Activated T-helper 1 cell treated with anti-CD3 and anti-CD28 coated beads, Interleukin-12 subunit alpha, Interleukin-12 subunit beta, Interleukin-2, Interleukin-4 antibody, amounts not matched to agents 30 ng/mL and 10 ng/mL and 1 ng/mL, durations not matched to agents 14 hours and 24 hours and 36 hours (primary cell): ENCODE results near the gene AP2A1. TPM values are rescaled to one million over a fixed set of nuclear protein-coding genes. Genes with fewer than 3 reads are reported as not detected.
A peak's percentile ranks its signal among the peaks of the same experiment; 100 is the strongest.

Source experiments
- DNase-seq: peaks from one replicate; pipeline ENCODE4 v3.0.0; 2021; ENCODE audit warnings: low spot score
- H3K27ac Mint-ChIP-seq: one replicate; pipeline ENCODE4 v1.8.0; 2021; ENCODE audit warnings: mild to moderate bottlenecking, mixed read lengths
- H3K27me3 Mint-ChIP-seq: one replicate; pipeline ENCODE4 v1.8.0; 2022; ENCODE audit warnings: mild to moderate bottlenecking, moderate library complexity, mixed read lengths; ENCODE audit not compliant: insufficient read depth
- H3K36me3 Mint-ChIP-seq: one replicate; pipeline ENCODE4 v1.8.0; 2021; ENCODE audit warnings: low read depth, mixed read lengths
- H3K4me1 Mint-ChIP-seq: one replicate; pipeline ENCODE4 v1.8.0; 2021; ENCODE audit warnings: low read depth, mixed read lengths
- H3K4me3 Mint-ChIP-seq: one replicate; pipeline ENCODE4 v1.8.0; 2021; ENCODE audit warnings: mild to moderate bottlenecking, moderate library complexity, mixed read lengths
- H3K9me3 Mint-ChIP-seq: one replicate; pipeline ENCODE4 v1.8.0; 2021; ENCODE audit warnings: mixed read lengths
- intact Hi-C: fragments of 100-400 bp; cut with micrococcal nuclease; formaldehyde crosslinking; loops from one replicate; pipeline ENCODE4 v1.15.1; 2024
- total RNA-seq: library from RNA; stranded (reverse); gene quantifications from 2 replicates; pipeline ENCODE4 v1.2.3, GENCODE V29; 2022

AP2A1 gene
- total RNA-seq, 1 donor from 2014 or later, result 63.6 TPM

DNA sequence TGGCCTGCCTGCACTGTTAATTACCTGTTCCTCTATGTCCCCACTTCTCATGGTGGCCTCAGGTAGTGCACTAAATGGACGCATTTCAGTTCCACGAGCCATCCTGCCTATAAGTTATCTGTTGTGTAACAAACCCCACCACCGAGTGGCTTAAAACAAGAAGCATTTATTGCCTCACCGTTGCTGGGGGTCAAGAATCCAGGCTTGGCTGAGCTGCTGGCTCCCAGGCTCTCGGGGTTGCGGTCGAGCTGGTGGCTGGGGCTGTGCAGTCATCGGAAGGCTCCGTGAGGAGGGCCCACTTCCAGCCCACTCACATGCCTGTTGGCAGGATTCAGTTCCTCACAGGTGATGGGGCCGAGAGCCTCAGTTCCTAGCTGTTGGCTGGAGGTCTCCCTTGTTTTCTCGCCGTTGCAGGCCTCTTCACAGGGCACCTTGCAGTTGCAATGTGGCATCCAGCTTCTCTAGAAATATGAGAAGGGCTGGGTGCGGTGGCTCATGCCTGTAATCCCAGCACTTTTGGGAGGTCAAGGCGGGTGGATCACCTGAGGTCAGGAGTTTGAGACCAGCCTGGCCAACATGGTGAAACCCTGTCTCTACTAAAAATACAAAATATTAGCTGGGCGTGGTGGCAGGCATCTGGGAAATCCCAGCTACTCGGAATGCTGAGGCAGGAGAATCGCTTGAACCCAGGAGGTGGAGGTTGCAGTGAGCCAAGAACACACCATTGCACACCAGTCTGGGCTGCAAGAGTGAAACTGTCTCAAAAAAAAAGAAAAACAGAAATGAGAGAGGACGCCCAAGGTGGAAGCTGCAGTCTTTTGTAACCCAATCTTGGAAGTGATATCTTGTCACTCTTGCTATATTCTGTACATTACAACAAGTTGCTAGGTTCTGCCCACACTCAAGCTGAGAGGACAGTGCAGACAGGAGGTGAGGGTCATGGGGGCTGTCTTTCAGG is 77.6 kb downstream of the AP2A1 start:
- H3K4me3 Mint-ChIP-seq, result no peak overlapping the region
- no peak overlapping the region for H3K27ac Mint-ChIP-seq
- peaks cover 9% of the 10 kb centered on the region for H3K36me3 Mint-ChIP-seq
- DNase-seq, result no peak
- H3K9me3 Mint-ChIP-seq, result peaks cover 4% of the 10 kb centered on the region
- no peaks in the 10 kb centered on the region for H3K27me3 Mint-ChIP-seq
- intact Hi-C loops, result no loop called here
- H3K4me1 Mint-ChIP-seq, result peaks cover 15% of the 10 kb centered on the region

DNA sequence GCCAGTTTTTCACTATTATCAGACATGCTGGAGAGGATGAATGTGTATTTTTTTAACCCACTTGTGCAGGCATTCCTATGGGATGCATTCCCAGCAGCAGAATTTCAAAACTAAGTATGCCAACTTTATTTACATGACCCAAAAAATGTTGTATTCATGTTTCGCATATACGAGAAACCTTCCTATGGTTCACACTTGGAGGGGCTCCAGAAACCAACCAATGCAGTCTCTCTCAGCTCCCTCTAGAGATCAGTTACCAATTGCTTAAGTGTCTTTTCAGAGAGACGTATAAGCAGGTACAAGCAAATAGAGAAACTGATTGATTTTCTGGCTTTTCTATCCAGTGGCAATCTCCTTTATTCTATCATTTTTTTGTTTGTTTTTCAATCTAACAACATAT is 78.6 kb downstream of the AP2A1 start:
- H3K9me3 Mint-ChIP-seq, result peaks cover 4% of the 10 kb centered on the region
- DNase-seq, result no peak
- no peak overlapping the region for H3K27ac Mint-ChIP-seq

GRCh38 chr19:49846408-49846807 is 79.6 kb downstream of the AP2A1 start:
- H3K27me3 Mint-ChIP-seq, result no peaks in the 10 kb centered on the region
- peaks cover 23% of the 10 kb centered on the region for H3K4me1 Mint-ChIP-seq
- peaks cover 7% of the 10 kb centered on the region for H3K36me3 Mint-ChIP-seq
- H3K27ac Mint-ChIP-seq, result no peak overlapping the region
- DNase-seq, result no peak
- intact Hi-C loops, result no loop called here
- peaks cover 4% of the 10 kb centered on the region for H3K9me3 Mint-ChIP-seq
- no peak overlapping the region for H3K4me3 Mint-ChIP-seq

More for the DNA sequence above, 78.6 kb downstream of the AP2A1 start:
- intact Hi-C loops, result no loop called here
- Mint-ChIP-seq H3K36me3 (peaks cover 10% of the 10 kb centered on the region), H3K27me3 (no peaks in the 10 kb centered on the region), H3K4me3 (no peak overlapping the region), H3K4me1 (peaks cover 23% of the 10 kb centered on the region)

GRCh38 chr19:49847731-49848696 is 81.2 kb downstream of the AP2A1 start:
- H3K9me3 Mint-ChIP-seq, result peaks cover 4% of the 10 kb centered on the region
- peaks cover 7% of the 10 kb centered on the region for H3K36me3 Mint-ChIP-seq
- peaks cover 34% of the 10 kb centered on the region for H3K4me1 Mint-ChIP-seq
- H3K4me3 Mint-ChIP-seq, result no peak overlapping the region
- intact Hi-C loops, result no loop called here
- H3K27me3 Mint-ChIP-seq, result peaks cover 5% of the 10 kb centered on the region
- H3K27ac Mint-ChIP-seq, result peak overlapping the region; percentile 34
- no peak for DNase-seq

DNA sequence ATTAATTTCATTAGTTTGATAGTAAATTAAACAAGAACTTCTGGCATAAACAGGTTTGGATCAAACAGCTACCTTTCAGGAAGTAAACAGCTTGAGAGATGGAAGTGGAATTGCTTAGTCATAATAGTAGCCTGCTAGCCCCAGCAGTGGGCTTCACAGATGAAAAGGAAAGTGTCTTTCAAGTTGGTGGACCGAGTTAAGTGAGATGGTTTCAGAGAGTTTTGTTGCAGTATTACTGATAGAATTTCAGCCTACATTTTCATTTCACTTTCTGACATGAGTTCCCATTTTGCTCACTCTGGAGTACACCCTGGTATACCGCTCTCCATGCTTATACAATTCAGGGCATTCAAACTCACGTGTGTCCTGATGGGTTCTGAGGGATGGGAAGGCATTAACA is 82.1 kb downstream of the AP2A1 start:
- DNase-seq, result no peak
- peaks cover 7% of the 10 kb centered on the region for H3K36me3 Mint-ChIP-seq
- H3K27me3 Mint-ChIP-seq, result peaks cover 5% of the 10 kb centered on the region
- peaks cover 4% of the 10 kb centered on the region for H3K9me3 Mint-ChIP-seq
- H3K4me3 Mint-ChIP-seq, result peak overlapping the region; percentile 78
- intact Hi-C loops, result no loop called here
- H3K27ac Mint-ChIP-seq, result peak overlapping the region; percentile 62
- H3K4me1 Mint-ChIP-seq, result peaks cover 38% of the 10 kb centered on the region

GRCh38 chr19:49849433-49850220 is 82.8 kb downstream of the AP2A1 start:
- intact Hi-C loops, result loop anchor here (1.0 to 2.0 kb wide), 6 partner anchors 20 to 83 kb away; partner anchors contain the start of genes AKT1S1, IL4I1 and TBC1D17
- peaks cover 7% of the 10 kb centered on the region for H3K36me3 Mint-ChIP-seq
- H3K4me3 Mint-ChIP-seq, result peak overlapping the region; percentile 87
- H3K27me3 Mint-ChIP-seq, result peaks cover 5% of the 10 kb centered on the region
- DNase-seq, result no peak
- peaks cover 4% of the 10 kb centered on the region for H3K9me3 Mint-ChIP-seq
- peak overlapping the region; percentile 62 for H3K27ac Mint-ChIP-seq
- H3K4me1 Mint-ChIP-seq, result peaks cover 38% of the 10 kb centered on the region

- H3K4me1 Mint-ChIP-seq, result peaks cover 38% of the 10 kb centered on the region
- peaks cover 7% of the 10 kb centered on the region for H3K36me3 Mint-ChIP-seq
- no peak for DNase-seq
- intact Hi-C loops, result loop anchor here (1.0 to 2.0 kb wide), 6 partner anchors 19 to 84 kb away; partner anchors contain the start of genes AKT1S1, IL4I1 and TBC1D17
- peak overlapping the region; percentile 87 for H3K4me3 Mint-ChIP-seq
- H3K27ac Mint-ChIP-seq, result peak overlapping the region; percentile 92
- peaks cover 5% of the 10 kb centered on the region for H3K27me3 Mint-ChIP-seq
- peaks cover 4% of the 10 kb centered on the region for H3K9me3 Mint-ChIP-seq
These were observed 83.4 kb downstream of the AP2A1 start for GRCh38 chr19:49850221-49850486.

- peaks cover 4% of the 10 kb centered on the region for H3K9me3 Mint-ChIP-seq
- peaks cover 7% of the 10 kb centered on the region for H3K36me3 Mint-ChIP-seq
- H3K27ac Mint-ChIP-seq, result peak within 1 kb of the TSS; percentile 92
- DNase-seq, result peak; percentile 88
- intact Hi-C loops, result loop anchor here (1.0 to 2.0 kb wide), 6 partner anchors 19 to 84 kb away; partner anchors contain the start of genes AKT1S1, IL4I1 and TBC1D17
- H3K4me3 Mint-ChIP-seq, result peak within 1 kb of the TSS; percentile 89
- peaks cover 5% of the 10 kb centered on the region for H3K27me3 Mint-ChIP-seq
- H3K4me1 Mint-ChIP-seq, result peaks cover 38% of the 10 kb centered on the region
These were observed 83.9 kb downstream of the AP2A1 start, which contains the start of gene PTOV1 for GRCh38 chr19:49850487-49851342. Gene PTOV1 (plus strand): TSS chr19:49851159.

- intact Hi-C loops, result loop anchor here (2.0 kb wide), 1 partner anchor 45 kb away; the partner anchor contains the start of gene IL4I1
- no peak for DNase-seq
- peaks cover 7% of the 10 kb centered on the region for H3K36me3 Mint-ChIP-seq
- peaks cover 38% of the 10 kb centered on the region for H3K4me1 Mint-ChIP-seq
- peak overlapping the region; percentile 89 for H3K4me3 Mint-ChIP-seq
- peaks cover 4% of the 10 kb centered on the region for H3K9me3 Mint-ChIP-seq
- peaks cover 5% of the 10 kb centered on the region for H3K27me3 Mint-ChIP-seq
- H3K27ac Mint-ChIP-seq, result peak overlapping the region; percentile 72
These were observed 84.9 kb downstream of the AP2A1 start for GRCh38 chr19:49851456-49852259.

DNA sequence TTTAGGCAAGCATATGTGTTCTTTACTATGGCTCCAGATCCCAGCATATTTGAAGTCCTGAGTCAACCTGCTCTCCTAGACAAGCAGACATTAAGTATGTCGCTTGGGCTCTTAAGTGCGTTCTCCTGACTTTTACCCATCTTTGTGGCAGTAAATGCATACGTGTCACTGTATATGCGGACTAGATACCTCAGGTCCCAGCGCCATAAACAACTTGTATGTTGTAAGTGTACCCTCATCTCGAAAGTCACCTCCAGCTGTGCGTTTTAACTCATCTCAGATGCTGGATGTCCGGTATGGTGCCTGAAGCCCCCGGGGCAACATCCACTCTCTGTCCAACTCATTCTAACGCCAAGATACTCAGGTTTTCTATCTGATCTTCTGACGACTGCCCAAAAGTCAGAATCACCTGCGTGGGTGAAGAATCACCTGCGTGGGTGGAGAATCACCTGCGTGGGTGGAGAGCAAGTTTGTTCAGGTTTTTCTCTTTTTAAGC is 85.9 kb downstream of the AP2A1 start:
- Mint-ChIP-seq H3K4me1 (peaks cover 38% of the 10 kb centered on the region), H3K9me3 (peaks cover 4% of the 10 kb centered on the region), H3K27me3 (peaks cover 5% of the 10 kb centered on the region), H3K36me3 (peaks cover 7% of the 10 kb centered on the region), H3K27ac (peak overlapping the region; percentile 72), H3K4me3 (peak overlapping the region; percentile 89)
- DNase-seq, result no peak
- intact Hi-C loops, result loop anchor here (1.0 kb wide), 1 partner anchor 38 kb away; no protein-coding TSS in a partner anchor
